GM21381 (cell line): Measurements from ENCODE around the gene TSC22D2.
"Not testable (repeated sequence)": the region's sequence is repeated elsewhere in the genome, so short reads cannot be mapped to it uniquely, and the experiment has no call there.

Source experiments
- ATAC-seq: cut with Tn5 transposase; IDR thresholded peaks from one replicate; pipeline ENCODE4 v1.9.1; 2021; ENCODE audit warnings: mild to moderate bottlenecking, moderate library complexity; ENCODE audit not compliant: unreplicated experiment

TSC22D2 gene

DNA sequence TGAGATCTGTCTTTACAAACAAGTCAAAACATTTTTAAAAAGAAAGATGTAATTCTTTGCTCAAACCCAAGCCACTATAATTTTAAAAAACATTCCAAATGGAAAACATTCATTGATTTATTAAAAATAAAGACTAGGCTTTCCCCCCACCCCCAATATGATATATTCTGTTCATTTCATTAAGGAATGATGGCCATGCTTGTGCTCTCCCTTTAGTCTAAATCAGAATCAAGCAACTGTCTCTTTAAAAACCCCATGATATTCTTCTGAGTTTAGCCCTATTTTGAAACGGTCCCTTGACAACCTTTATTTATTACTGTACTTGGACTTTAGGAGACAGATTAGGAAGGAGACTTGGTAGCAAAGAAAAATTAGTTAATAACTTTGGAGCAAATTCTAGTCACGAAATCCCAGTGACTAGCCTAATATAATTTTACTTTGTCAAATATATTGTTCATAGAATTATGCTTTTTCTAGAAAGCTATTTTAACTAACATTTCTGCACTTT is 38.4 kb downstream of the TSC22D2 start:
- no peak for ATAC-seq

DNA sequence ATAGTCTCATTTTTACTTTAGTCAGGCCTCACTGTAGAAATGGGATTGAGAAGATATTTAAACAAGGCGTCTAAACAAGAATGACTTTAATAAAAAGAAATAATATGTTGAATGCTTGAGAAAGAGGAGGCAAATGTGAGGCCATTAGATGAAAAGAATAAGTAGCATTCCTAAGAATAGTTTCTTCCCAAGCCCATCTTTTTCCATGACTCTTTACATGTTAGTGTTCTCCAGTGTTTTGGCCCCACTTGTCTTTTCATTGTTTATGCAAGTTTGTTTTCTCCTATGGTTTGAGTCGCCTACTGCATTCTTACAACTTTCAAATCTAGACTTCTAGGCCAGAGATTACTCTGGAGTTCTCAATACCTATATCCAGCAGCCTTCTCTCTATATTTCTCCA is 39.0 kb downstream of the TSC22D2 start:
- ATAC-seq: no peak

DNA sequence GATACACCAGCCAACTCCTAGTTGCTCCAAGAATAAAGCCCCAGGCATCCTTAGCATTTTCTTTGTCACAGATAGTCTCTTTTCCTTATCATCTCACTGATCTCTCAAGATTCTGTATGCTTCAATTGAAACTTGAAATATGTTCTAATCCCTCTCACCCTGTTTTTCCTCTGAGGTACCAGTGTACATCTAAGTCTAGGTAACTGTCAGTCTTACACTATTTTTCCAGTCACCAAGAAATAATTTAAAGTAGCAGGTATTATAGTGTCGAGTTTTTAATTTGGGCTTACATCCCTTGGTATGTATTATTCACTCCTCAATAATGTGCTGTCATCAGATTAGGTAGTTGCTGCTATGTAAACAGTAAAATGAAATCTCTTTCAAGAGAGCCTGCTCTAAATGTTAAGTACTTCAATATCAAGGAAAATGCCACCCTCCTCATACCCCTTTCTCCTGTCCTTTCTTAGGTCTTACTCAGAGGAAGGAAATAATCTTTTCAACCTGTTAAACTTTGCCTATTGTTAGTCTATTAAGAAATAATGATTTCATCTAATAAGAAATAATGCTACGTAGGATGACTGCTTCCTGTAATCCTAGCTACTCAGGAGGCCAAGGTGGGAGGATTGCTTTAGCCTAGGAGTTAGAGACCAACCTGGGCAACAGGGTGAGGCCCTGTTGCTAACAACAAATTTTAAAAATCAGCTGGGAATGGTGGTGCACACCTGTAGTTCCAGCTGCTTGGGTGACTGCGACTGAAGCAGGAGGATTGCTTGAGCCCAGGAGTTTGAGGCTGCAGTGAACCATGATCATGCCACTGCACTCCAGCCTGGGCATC is 39.8 kb downstream of the TSC22D2 start:
- no peak for ATAC-seq

DNA sequence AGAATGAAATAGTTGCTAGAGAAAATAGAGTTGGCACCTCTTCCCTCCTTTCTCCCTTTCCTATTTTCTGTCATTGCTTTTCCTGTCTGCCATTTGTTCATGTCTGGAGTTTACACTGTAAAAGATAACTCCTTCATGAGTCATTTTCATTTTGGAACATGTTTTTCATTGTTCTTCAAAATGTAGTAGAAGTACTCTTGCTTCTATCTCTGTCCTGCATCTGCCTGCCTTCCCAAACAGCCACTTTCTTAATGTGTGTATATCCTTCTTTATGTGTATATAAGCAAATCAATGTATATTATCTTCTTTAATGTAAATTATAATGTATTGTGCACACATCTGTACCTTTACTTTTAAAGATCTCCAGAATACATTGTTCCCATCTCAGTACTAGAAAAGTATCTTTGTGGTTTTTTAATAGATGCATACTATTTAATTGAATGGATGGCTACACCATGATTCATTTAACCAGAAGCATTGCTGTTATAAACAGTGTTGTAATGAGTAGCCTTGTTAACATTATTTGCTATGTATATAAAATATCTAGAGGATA is 41.1 kb downstream of the TSC22D2 start:
- no peak for ATAC-seq

DNA sequence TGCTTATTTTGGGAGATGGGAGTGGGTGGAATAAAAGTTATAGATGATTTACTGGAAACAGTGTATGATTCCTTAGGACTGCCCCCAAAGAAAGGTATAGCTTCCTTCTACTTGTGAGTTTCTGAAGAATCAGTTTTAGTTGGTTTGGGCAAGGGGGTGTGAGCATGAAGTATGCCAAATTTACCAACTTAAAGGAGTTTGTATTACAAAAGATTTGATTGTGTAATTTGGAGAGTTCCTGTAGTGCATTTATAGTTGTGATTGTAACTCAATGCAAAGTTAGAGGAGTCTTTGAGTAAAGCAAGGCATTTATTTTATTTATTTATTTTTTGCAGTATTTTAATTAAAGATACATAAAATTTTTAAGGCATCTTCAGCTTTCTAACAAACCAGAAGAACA is 42.8 kb downstream of the TSC22D2 start:
- ATAC-seq: no peak

DNA sequence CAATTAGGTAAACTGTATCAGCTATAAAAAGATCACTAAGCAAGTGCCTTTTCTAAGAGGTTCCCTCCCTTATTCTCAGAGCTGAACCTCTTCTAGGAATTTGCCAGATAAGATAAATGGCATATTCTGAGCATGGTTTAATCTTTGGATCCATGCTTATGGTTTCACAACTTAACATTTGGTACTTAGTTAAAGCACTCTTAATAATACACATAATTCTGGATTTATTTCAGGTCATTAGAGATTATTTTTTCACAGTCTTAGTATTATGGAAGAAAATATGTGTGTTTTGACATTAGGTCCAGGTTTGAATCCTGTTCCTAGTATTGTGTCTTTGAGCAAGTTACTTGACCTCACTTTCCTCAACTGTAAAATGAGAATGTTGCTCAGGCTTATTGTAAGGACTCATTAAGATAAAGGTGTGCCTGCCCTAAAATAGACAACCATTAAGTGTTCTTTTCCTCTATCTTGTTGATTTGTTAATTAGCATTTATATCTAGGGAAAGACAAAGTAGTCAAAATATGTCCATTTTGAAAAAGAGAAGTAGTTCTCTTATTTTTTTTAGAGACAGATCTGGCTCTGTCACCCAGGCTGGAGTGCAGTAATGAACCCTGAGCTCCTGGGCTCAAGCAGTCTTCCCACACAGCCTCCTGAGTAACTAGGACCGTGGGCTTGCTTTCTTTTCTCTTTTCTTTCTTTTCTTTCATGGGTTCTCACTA is 43.4 kb downstream of the TSC22D2 start:
- ATAC-seq: no peak

GRCh38 chr3:150453353-150453752 is 45.3 kb downstream of the TSC22D2 start:
- no peak for ATAC-seq

GRCh38 chr3:150454085-150454484 is 46.0 kb downstream of the TSC22D2 start:
- ATAC-seq: no peak

DNA sequence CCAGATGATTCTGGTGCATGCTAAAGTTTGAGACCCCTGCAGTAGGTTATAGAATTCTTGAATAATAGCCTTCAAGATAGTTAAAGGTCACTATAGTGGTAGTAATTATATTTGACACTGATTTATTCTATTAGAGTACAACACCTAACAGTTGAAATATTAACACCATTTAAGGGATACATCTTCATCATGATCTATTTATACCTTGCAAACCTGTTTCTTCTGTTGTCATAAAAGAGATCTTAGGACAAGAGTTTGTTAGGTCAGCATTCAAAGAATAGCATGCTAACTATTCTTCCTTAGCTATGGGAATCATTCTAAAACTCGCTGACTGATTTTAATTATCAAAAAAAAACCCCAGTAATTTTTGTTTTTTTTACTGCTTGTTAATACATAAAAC is 46.5 kb downstream of the TSC22D2 start:
- no peak for ATAC-seq

DNA sequence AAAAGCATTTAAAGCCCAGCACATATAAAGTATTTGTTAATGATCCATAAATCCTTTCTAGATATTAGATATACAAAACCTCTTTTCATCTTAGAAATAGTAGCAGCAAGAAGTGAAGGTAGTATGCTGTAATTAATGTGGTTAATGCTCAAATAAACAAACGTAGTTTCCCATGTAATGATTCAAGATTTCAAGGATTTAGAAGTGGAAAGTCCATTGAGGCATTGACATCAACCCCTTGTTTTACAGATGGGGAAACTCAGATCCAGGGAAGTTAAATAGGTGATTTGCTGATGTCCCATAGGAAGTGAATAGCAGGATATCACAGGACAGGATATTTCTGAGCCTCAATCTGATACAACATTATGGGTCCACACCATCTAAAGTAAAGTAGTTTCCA is 47.2 kb downstream of the TSC22D2 start:
- ATAC-seq: no peak

DNA sequence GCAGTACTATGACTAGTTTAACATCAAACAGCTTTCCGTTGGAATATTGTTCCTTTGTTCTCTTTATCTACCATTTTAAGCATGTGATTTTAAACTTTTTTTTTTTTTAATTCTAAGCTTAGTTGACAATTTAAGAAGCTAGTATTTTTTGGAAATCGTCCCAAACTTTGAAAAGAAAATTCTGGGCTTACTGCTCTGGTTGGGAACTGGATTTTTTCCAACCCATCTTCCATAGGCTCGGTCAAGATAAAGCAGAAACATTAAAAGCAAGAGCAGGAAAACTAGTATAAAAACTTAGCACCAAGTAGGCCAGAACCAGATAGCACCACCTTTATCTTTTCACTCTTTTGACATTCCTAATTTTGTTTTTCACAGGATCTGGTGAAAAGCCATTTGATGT is 49.9 kb downstream of the TSC22D2 start:
- ATAC-seq: no peak

DNA sequence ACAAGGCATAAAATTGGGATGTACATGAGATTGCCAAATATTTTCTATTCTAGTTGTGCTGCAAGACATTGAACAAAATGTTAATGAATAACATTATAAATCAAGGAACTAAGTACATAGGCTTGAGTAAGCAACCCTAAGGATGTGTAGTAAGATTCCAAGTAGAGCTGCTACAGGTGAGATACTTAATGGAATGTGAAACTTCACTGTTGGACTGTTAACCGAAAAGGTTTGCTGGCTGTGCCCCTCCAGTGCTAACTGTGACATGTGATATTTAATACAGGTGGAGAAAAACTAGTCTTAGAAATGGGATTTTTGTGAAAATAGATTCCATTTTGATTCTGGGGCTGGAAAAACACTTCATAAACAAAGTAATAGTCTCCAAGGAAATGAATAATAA is 52.4 kb downstream of the TSC22D2 start:
- ATAC-seq: no peak

DNA sequence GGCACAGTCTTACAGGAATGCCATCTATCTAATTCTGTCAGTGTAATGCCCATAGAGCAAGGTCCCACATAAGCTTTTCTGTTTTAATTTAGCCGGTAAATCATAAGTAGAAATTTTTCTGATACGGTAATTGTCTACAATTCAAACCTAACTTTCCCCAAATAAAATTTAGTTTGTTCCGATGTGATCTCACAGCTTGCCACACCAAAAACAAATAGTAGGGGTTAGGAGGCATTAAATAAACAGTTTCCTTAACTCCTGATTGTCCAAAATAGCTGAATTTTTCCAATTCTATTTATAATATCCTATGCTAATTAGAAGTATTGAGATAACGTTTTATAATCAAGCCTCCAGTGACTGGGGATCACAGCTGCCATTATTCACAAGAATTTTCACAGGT is 53.3 kb downstream of the TSC22D2 start:
- ATAC-seq: no peak

DNA sequence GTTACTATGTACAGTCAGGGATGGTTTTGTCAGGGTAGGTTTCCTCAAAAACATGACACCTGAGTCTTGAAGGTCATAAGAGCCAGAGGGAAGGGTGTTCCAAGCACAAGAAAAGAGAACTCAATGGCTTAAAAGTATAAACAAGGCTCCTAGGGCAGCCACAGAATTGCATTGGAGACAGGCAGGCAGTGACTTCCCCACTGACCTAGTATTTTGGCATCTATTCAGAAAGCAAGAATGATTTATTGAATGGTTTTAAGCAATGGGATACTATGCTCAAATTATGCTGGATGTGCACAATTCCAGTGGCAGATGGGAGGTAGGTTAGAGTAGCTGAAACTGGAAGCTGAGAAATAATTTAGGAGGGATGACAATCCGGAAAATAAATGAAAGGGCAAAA is 54.0 kb downstream of the TSC22D2 start:
- ATAC-seq: no peak

DNA sequence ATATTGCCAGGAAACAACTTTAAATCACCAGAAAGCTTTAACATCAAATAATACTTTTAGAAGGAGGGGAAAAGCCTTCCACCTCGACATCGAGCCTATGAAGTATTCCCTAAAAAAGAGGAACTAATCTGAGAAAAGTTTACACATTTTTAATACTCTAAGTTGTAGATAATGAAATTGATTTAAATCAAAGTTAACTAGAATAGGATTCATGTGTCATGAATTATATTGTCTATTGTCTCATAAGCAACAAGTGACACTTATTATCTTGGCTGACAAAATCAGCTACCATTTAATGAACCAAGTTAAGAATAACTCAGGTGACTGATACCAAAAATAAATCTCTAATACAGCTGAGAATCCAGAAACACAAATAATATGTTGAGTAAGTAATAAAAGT is 56.6 kb downstream of the TSC22D2 start:
- ATAC-seq: no peak

DNA sequence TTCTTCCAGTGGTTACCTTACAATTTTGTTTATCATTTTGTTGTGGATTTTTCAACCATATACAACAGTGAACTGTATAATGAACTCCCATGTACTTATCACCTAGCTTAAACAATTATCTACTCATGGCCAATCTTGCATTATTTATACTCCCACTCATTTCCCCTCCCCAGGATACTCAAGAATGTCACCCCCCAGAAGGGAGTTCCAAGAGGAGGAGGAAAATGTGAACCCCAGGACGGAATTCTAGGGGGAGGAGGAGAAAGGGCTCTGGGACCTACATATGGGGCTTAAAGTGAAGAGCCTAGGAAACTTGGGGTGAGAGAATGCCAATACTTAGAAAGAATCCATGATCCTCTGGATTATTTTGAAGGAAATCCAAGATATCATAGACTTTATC is 59.3 kb downstream of the TSC22D2 start:
- ATAC-seq: no peak

DNA sequence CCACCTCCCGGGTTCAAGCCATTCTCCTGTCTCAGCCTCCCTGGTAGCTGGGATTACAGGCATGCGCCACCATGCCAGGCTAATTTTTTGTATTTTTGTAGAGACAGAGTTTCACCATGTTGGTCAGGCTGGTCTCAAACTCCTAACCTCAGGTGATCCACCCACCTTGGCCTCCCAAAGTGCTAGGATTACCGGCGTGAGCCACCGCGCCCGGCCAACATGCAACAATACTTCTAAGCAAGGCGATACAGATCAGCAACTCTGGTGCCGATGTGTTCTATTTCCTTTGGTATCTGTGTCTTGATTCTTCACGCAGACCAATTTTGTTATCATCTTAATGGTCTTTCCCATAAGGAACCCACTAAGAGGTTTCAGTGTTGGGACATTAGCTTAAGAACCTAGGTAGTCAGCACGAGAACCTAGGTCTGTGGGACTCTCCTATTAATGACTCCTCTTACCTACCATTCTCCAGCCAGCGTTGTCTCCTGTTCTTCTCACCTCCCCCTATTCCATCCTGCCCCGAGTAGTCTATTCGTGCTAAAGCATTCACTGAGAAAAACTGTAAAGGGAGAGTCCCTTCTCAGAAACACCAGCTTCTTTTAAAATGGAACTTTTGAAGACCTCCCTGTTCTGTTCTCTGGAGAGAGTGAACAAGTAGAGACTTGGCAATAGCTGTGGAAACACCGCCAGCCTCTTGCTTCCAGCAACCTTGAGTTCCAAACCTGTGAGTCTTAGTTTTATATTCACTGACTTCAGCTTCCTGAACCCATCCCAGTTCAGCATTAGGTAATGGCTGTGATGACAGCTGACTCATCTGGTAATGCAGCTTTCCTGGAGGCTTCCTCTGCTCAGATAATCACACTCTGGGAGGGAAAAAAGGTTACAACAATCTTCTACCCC is 61.2 kb downstream of the TSC22D2 start:
- ATAC-seq: no peak

DNA sequence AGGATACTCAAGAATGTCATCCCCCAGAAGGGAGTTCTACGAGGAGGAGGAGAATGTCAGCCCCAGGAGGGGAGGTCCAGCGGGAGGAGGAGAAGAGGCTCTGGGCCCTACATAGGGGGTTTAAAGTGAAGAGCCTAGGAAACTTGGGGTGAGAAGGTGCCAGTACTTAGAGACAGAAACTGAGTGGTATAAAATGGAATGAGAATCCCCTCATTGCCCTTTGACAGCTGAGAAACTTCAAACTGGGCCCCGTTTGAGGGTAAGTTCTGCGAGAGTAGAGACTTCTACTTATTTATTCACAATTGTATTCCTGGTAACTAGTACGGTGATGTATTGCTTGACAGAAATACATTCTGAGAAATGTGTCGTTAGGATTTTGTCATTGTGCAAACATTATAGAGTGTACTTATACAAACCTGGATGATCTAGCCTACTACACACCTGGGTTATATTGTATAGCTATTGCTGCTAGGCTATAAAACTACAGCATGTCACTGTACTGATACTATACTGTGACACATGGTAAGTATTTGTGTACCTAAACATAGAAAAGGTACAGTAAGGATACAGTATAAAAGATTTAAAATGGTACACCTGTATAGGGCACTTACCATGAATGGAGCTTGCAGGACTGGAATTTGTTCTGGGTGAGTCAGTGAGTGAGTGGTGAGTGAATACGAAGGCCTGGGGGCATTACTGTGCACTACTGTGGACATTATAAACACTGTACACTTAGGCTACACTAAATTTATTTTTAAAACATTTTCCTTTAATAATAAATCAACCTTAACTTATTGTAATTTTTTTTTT is 62.0 kb downstream of the TSC22D2 start:
- ATAC-seq: no peak

GRCh38 chr3:150472421-150472820 is 64.3 kb downstream of the TSC22D2 start:
- ATAC-seq: no peak

DNA sequence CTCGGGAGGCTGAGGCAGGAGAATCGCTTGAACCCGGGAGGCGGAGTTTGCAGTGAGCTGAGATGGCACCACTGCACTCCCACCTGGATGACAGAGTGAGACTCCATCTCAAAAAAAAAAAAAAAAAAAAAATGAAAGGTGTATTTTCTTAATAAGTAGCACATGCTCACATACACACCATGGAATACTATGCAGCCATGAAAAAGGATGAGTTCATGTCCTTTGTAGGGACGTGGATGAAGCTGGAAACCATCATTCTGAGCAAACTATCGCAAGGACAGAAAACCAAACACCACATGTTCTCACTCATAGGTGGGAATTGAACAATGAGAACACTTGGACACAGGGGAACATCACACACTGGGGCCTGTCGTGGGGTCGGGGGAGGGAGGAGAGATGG is 65.1 kb downstream of the TSC22D2 start:
- ATAC-seq: not testable (repeated sequence)
